ENCODE results near the gene RTL10.
A peak's percentile ranks its signal among the peaks of the same experiment; 100 is the strongest.

RTL10 gene

GRCh38 chr22:19863571-19863970, 8.9 kb upstream of the RTL10 start:
- H3K27ac ChIP-seq, result no peak overlapping the region
- TF ChIP-seq CTCF (conservative IDR thresholded peaks at IDR 0.05) (no peak), ZFX (IDR thresholded peaks at IDR 0.05) (no peak)

GRCh38 chr22:19862619-19863246, 8.1 kb upstream of the RTL10 start:
- no peak overlapping the region for H3K27ac ChIP-seq
- TF ChIP-seq CTCF (conservative IDR thresholded peaks at IDR 0.05) (no peak), ZFX (IDR thresholded peaks at IDR 0.05) (no peak)

- H3K27ac ChIP-seq, result no peak overlapping the region
- TF ChIP-seq ZFX (IDR thresholded peaks at IDR 0.05), result no peak
- no peak for TF ChIP-seq CTCF (conservative IDR thresholded peaks at IDR 0.05)
These were observed 5.3 kb upstream of the RTL10 start for GRCh38 chr22:19859861-19860510.

- TF ChIP-seq CTCF (conservative IDR thresholded peaks at IDR 0.05), result no peak
- TF ChIP-seq ZFX (IDR thresholded peaks at IDR 0.05), result no peak
- no peak overlapping the region for H3K27ac ChIP-seq
These were observed 2.7 kb upstream of the RTL10 start for GRCh38 chr22:19857382-19857781.

- TF ChIP-seq CTCF (conservative IDR thresholded peaks at IDR 0.05) (no peak), ZFX (IDR thresholded peaks at IDR 0.05) (peak; percentile 66; the same call in 1 of the 2 replicates)
- H3K27ac ChIP-seq, result peak overlapping the region; percentile 97
These were observed 1.1 kb upstream of the RTL10 start for GRCh38 chr22:19855504-19856409.

- peak overlapping the region; percentile 97 for H3K27ac ChIP-seq
- peak; percentile 51; the same call in 1 of the 2 replicates for TF ChIP-seq ZFX (IDR thresholded peaks at IDR 0.05)
- TF ChIP-seq CTCF (conservative IDR thresholded peaks at IDR 0.05), result no peak
These were observed 546 bp downstream of the RTL10 start for GRCh38 chr22:19853879-19854777.
